Measurements from ENCODE around the gene SYNC. TPM values are rescaled to one million over a fixed set of nuclear protein-coding genes. Genes with fewer than 3 reads are reported as not detected.

The SYNC gene
- total and polyA plus RNA-seq, 2 of the 8 experiments (the other 6 are each of a cell fraction or from before 2014, with no cell fraction given), result 0.06 to 0.17 TPM

DNA sequence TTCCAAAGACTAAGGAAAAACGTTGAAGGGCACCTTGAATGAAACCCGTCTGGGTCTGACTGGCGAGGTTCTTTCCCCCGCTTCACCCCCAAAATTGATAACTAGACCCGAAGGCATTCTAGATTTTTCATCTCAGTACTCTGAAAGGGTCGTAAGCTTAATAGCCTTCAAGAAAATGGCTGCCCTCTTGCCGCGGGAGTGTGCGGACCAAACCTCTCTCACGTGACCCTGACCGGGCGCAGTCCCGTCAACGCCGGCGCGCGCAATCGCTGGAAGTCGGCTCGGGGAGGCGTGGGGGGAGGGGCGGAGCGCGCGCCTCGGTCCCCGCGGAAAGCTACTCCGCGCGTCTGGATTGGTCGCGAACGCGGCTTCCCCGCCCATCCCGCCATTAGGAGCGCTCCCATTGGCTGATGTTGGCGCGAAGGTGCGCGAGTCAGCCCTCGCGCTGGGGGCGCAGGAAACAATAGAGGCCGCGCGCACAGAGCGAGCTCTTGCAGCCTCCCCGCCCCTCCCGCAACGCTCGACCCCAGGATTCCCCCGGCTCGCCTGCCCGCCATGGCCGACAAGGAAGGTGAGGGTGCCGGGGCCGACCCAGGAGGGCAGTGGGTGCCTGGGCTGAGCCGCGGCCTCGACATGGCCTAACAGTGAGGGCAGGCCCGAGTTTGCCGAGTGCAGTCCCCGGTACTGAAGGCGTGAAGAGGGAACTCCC lies 51.7 kb downstream of the SYNC start, which contains the start of gene RBBP4 (continued):
- peak; percentile 66 for TF ChIP-seq CREB1 (IDR thresholded peaks at IDR 0.05)
- TF ChIP-seq SIN3A (conservative IDR thresholded peaks at IDR 0.05 in 1 of 2, IDR thresholded peaks at IDR 0.05 in 1 of 2; ENCODE audit: low read depth in 1 of 2, low read length in 2 of 2), result peak in 1 of 2 experiments; percentile 15; a peak in 1 of 4 replicates
- TF ChIP-seq ASH2L (IDR thresholded peaks at IDR 0.05; ENCODE audit: low read length), result peak; percentile 78
- no peak for TF ChIP-seq SIRT6 (IDR thresholded peaks at IDR 0.05; ENCODE audit: low read length)
- TF ChIP-seq, protein P1, sequence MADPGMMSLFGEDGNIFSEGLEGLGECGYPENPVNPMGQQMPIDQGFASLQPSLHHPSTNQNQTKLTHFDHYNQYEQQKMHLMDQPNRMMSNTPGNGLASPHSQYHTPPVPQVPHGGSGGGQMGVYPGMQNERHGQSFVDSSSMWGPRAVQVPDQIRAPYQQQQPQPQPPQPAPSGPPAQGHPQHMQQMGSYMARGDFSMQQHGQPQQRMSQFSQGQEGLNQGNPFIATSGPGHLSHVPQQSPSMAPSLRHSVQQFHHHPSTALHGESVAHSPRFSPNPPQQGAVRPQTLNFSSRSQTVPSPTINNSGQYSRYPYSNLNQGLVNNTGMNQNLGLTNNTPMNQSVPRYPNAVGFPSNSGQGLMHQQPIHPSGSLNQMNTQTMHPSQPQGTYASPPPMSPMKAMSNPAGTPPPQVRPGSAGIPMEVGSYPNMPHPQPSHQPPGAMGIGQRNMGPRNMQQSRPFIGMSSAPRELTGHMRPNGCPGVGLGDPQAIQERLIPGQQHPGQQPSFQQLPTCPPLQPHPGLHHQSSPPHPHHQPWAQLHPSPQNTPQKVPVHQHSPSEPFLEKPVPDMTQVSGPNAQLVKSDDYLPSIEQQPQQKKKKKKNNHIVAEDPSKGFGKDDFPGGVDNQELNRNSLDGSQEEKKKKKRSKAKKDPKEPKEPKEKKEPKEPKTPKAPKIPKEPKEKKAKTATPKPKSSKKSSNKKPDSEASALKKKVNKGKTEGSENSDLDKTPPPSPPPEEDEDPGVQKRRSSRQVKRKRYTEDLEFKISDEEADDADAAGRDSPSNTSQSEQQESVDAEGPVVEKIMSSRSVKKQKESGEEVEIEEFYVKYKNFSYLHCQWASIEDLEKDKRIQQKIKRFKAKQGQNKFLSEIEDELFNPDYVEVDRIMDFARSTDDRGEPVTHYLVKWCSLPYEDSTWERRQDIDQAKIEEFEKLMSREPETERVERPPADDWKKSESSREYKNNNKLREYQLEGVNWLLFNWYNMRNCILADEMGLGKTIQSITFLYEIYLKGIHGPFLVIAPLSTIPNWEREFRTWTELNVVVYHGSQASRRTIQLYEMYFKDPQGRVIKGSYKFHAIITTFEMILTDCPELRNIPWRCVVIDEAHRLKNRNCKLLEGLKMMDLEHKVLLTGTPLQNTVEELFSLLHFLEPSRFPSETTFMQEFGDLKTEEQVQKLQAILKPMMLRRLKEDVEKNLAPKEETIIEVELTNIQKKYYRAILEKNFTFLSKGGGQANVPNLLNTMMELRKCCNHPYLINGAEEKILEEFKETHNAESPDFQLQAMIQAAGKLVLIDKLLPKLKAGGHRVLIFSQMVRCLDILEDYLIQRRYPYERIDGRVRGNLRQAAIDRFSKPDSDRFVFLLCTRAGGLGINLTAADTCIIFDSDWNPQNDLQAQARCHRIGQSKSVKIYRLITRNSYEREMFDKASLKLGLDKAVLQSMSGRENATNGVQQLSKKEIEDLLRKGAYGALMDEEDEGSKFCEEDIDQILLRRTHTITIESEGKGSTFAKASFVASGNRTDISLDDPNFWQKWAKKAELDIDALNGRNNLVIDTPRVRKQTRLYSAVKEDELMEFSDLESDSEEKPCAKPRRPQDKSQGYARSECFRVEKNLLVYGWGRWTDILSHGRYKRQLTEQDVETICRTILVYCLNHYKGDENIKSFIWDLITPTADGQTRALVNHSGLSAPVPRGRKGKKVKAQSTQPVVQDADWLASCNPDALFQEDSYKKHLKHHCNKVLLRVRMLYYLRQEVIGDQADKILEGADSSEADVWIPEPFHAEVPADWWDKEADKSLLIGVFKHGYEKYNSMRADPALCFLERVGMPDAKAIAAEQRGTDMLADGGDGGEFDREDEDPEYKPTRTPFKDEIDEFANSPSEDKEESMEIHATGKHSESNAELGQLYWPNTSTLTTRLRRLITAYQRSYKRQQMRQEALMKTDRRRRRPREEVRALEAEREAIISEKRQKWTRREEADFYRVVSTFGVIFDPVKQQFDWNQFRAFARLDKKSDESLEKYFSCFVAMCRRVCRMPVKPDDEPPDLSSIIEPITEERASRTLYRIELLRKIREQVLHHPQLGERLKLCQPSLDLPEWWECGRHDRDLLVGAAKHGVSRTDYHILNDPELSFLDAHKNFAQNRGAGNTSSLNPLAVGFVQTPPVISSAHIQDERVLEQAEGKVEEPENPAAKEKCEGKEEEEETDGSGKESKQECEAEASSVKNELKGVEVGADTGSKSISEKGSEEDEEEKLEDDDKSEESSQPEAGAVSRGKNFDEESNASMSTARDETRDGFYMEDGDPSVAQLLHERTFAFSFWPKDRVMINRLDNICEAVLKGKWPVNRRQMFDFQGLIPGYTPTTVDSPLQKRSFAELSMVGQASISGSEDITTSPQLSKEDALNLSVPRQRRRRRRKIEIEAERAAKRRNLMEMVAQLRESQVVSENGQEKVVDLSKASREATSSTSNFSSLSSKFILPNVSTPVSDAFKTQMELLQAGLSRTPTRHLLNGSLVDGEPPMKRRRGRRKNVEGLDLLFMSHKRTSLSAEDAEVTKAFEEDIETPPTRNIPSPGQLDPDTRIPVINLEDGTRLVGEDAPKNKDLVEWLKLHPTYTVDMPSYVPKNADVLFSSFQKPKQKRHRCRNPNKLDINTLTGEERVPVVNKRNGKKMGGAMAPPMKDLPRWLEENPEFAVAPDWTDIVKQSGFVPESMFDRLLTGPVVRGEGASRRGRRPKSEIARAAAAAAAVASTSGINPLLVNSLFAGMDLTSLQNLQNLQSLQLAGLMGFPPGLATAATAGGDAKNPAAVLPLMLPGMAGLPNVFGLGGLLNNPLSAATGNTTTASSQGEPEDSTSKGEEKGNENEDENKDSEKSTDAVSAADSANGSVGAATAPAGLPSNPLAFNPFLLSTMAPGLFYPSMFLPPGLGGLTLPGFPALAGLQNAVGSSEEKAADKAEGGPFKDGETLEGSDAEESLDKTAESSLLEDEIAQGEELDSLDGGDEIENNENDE (IDR thresholded peaks at IDR 0.05; ENCODE audit: insufficient replicate concordance, low read length), result no peak
- TF ChIP-seq, protein P2, sequence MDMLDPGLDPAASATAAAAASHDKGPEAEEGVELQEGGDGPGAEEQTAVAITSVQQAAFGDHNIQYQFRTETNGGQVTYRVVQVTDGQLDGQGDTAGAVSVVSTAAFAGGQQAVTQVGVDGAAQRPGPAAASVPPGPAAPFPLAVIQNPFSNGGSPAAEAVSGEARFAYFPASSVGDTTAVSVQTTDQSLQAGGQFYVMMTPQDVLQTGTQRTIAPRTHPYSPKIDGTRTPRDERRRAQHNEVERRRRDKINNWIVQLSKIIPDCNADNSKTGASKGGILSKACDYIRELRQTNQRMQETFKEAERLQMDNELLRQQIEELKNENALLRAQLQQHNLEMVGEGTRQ (IDR thresholded peaks at IDR 0.05; ENCODE audit: low read length), result peak; percentile 76
- TF ChIP-seq CHD2 (IDR thresholded peaks at IDR 0.05; ENCODE audit: low read length), result peak; percentile 82
- peak; percentile 75 for TF ChIP-seq TAF7 (optimal IDR thresholded peaks at IDR 0.05; ENCODE audit: borderline replicate concordance, low read depth, low read length)
- TF ChIP-seq, protein P3, sequence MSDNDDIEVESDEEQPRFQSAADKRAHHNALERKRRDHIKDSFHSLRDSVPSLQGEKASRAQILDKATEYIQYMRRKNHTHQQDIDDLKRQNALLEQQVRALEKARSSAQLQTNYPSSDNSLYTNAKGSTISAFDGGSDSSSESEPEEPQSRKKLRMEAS (IDR thresholded peaks at IDR 0.05), result peak; percentile 95
